AG08395 (cell line): ENCODE data around the gene TRABD.
A peak's percentile ranks its signal among the peaks of the same experiment; 100 is the strongest.
"Not testable (repeated sequence)": the region's sequence is repeated elsewhere in the genome, so short reads cannot be mapped to it uniquely, and the experiment has no call there.

Source experiments
- DNase-seq: peaks from one replicate; pipeline ENCODE4 v3.0.0; 2012; ENCODE audit warnings: mixed read lengths, low spot score

The TRABD gene

GRCh38 chr22:50201191-50202129 lies 15.7 kb downstream of the TRABD start:
- DNase-seq = peak; percentile 26

GRCh38 chr22:50202130-50202666 lies 16.5 kb downstream of the TRABD start:
- DNase-seq = no peak

DNA sequence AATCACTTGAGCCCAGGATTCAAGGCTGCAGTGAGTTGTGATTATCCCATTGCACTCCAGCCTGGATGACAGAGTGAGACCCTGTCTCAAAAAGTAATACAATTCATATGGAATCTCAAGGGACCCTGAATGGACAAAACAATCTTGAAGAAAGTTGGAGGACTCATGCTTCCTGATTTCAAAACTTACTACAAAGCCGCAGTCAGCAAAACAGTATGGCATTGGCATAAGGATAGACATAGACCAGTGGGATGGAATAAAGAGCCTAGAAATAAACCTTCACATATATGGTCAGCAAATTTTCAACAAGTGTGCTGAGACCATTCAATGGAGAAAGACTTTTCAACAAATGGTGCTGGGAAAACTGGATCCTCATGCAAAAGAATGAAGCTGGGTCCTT lies 17.6 kb downstream of the TRABD start:
- no peak for DNase-seq

GRCh38 chr22:50204571-50204970 lies 18.9 kb downstream of the TRABD start:
- DNase-seq = no peak

DNA sequence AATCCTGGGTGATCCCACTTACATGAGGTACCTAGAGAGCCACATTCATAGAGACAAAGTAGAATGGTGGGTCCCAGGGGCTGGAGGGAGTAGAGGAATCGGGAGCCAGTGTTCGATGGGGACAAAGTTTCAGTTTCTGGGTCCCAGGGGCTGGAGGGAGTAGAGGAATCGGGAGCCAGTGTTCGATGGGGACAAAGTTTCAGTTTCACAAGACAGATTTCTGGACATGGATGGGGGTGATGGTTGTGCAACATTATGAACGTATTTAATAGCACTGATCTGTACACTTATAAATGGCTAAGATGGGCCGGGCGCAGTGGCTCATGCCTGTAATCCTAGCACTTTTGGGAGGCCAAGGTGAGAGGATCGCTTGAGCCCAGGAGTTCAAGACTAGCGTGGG lies 19.3 kb downstream of the TRABD start:
- not testable (repeated sequence) for DNase-seq

DNA sequence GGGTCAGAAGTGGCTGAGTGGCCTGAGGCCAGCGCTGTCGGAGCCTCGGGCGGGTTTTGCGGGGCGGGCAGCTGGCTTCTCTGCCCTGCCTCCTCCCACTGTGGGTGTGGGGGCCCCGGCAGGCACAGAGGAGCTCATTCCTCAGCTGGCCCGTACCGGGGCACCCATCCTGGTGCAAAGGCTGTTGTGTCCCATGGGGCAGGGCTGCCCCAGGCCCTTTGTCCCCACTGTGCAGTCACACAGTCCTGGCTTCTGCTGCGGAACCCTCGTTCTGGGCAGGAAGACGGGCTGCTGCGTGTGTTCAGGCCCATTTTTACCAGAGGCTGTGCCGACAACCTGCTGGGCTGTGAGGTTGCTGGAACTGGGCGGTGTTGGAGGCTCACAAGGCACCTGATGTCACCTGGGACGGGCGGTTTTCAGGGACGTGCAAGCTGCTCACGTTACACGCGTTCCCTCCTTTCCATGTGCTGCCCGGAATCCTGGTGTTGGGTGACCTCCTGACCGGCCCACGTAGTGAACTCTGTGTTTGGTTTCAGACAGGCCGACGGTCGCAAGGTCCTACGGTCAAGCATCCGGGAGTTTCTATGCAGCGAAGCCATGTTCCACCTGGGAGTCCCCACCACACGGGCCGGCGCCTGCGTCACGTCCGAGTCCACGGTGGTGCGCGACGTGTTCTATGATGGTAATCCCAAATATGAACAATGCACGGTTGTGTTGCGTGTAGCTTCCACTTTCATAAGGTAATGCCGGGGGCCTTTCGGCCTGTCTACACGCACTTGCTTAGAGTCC lies 20.3 kb downstream of the TRABD start:
- DNase-seq = no peak

- DNase-seq = peak; percentile 81
Observed at GRCh38 chr22:50206599-50206998, 20.9 kb downstream of the TRABD start.

GRCh38 chr22:50207383-50208140 lies 21.8 kb downstream of the TRABD start:
- no peak for DNase-seq

GRCh38 chr22:50208430-50208938 lies 22.8 kb downstream of the TRABD start:
- no peak for DNase-seq

GRCh38 chr22:50208939-50209892 lies 23.5 kb downstream of the TRABD start:
- DNase-seq = no peak

GRCh38 chr22:50209893-50210292 lies 24.2 kb downstream of the TRABD start:
- DNase-seq = peak; percentile 84

DNA sequence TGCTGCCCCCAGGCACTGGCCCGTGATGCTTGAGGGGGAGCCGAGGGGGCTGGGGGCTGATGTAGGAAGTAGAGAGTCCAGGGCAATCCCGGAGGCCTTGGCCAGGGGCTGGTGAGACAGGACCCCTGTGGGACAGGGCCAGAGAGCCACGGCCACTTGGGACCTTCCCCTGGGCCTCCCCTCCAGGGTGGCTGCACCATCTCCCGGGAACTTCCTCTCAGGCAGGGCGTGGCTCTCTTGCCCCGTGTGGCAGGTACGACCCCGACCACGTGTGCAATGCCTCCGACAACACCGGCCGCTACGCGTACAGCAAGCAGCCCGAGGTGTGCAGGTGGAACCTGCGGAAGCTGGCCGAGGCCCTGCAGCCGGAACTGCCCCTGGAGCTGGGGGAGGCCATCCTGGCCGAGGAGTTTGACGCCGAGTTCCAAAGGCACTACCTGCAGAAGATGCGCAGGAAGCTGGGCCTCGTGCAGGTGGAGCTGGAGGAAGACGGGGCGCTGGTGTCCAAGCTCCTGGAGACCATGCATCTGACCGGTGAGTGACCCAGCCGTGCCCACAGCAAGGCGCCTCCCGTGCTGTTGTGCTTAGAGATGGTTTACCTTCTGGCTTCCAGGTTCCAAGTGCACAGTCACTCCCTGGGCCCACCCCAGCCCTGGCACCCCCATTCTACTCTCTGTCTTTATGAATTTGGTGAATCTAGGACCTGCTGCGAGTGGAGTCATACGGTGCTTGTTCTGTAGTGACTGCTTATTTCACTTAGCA lies 24.8 kb downstream of the TRABD start:
- no peak for DNase-seq

GRCh38 chr22:50211147-50211546 lies 25.4 kb downstream of the TRABD start:
- no peak for DNase-seq

DNA sequence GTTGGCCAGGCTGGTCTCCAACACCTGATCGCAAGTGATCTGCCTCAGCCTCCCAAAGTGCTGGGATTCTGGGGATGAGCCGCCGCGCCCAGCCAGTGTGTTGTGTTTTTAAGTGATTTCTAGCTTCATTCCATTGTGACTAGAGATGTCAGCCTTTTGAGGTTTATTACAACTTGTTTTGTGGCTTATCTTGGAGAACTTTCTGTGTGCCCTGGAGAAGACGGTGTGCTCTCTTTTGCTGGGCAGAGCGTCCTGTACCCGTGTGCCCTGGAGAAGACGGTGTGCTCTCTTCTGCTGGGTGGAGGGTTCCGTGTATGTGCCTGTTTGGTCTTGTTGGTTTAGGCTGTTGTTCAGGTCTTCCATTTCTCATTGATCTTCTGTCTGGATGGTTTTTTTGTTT lies 27.6 kb downstream of the TRABD start:
- DNase-seq = no peak

GRCh38 chr22:50215297-50216054 lies 29.8 kb downstream of the TRABD start:
- no peak for DNase-seq

DNA sequence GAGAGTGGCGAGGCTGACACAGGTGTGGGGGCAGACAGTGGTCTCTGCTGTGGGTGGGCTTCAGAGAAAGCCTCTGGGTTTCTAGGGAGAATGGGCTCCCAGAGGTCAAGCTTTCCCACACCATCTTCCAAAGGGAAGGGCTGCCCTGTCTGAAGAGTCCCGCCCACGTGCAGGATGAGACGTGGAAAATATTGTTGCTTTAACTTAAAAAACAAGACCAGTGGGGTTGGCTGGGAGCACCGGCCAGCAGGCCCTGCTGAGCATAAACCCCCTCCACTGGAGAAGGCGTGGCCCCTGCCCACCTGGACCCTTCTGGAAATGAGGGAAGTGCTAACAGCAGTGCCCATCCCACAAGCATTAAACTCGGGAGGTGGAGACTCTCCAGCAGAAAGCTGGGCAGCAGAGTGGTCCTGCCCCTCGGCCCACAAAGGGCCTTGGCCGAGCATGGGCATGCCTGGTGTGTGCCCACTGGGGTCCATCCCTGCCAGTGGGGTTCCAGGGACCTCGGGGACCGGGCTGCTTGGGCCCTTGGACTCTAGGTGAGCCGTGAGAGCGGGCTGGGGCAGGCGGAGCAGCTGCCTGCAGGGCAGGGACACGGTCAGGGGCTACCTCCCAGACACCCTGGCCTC lies 30.5 kb downstream of the TRABD start:
- no peak for DNase-seq

DNA sequence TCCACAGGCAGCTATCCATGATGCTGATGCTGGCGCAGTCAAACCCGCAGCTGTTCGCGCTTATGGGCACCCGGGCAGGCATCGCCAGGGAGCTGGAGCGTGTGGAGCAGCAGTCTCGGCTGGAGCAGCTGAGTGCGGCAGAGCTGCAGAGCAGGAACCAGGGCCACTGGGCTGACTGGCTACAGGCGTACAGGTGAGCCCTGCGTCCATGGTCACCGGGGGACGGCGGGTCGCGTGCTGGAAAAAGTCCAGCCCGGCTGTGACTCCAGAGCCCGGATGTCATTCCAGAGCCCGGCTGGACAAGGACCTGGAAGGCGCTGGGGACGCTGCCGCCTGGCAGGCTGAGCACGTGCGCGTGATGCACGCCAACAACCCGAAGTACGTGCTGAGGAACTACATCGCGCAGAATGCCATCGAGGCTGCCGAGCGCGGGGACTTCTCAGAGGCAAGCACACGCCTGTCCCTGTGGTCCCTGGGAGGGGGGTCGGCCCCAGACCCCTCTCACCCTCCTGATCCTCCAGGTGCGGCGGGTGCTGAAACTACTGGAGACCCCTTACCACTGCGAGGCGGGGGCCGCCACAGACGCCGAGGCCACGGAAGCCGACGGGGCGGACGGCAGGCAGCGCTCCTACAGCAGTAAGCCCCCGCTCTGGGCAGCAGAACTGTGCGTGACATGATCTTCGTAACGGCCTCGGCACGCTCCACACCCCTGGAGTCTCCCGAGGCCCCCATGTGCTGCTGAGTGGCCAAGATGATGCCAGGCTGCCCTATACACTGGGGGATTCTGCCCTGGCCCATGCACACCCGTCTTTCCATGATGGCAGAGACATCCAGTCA lies 31.2 kb downstream of the TRABD start:
- no peak for DNase-seq
